HEK293 (cell line): ENCODE data around the gene CREBL2.
A peak's percentile ranks its signal among the peaks of the same experiment; 100 is the strongest.
"Not testable (repeated sequence)": the region's sequence is repeated elsewhere in the genome, so short reads cannot be mapped to it uniquely, and the experiment has no call there.

Source experiments
- CTCF ChIA-PET: fragments of 350-600 bp; formaldehyde crosslinking; extraction: SDS; loops from one replicate; lab custom pipeline; 2021; ENCODE audit warnings: antibody characterized with exemption; lab: Yijun Ruan, JAX
- POLR2A ChIA-PET: fragments of 300-600 bp; formaldehyde crosslinking; extraction: SDS; loops from one replicate; lab custom pipeline; 2020; ENCODE audit warnings: antibody characterized with exemption, inconsistent platforms; lab: Yijun Ruan, JAX
- H3K27ac ChIP-seq: fragments of 200-500 bp; sonication (Bioruptor generic); 2 replicates; pipeline ENCODE4 v1.5.1; 2014; ENCODE audit warnings: low read depth, low read length, control low read depth, inconsistent platforms; ENCODE audit errors: extremely low read depth
- H3K36me3 ChIP-seq, 2 experiments: fragments of 200-500 bp in 1 of 2; sonication (Bioruptor generic) in 1 of 2; 1 replicate in 1 of 2; 2 replicates in 1 of 2; pipeline ENCODE4 v1.5.1; 2014 to 2017; ENCODE audit warnings: inconsistent platforms in 2 of 2, low read length in 2 of 2; ENCODE audit not compliant: control insufficient read depth in 2 of 2, insufficient read depth in 1 of 2
- H3K4me1 ChIP-seq: fragments of 200-500 bp; sonication (Bioruptor generic); 2 replicates; pipeline ENCODE4 v1.5.1; 2014; ENCODE audit warnings: mild to moderate bottlenecking, low read length, inconsistent platforms; ENCODE audit not compliant: control insufficient read depth, insufficient read depth
- H3K4me3 ChIP-seq: 2 replicates; pipeline ENCODE4 v1.5.1; 2011; ENCODE audit warnings: low read depth, mild to moderate bottlenecking, control low read depth, low read length, moderate library complexity
- H3K9me3 ChIP-seq: fragments of 200-500 bp; sonication (Bioruptor generic); 2 replicates; pipeline ENCODE4 v1.5.1; 2014; ENCODE audit warnings: low read depth, low read length, inconsistent platforms; ENCODE audit not compliant: control insufficient read depth, insufficient read depth
- KLF7 ChIP-seq: fragments of 450-650 bp; formaldehyde crosslinking; IDR thresholded peaks from 2 replicates; pipeline ENCODE4 v1.5.1; 2016; ENCODE audit warnings: missing biosample characterization, missing genetic modification characterization, borderline replicate concordance
- PRDM1 ChIP-seq: fragments of 450-650 bp; formaldehyde crosslinking; IDR thresholded peaks from 2 replicates; pipeline ENCODE4; 2016; ENCODE audit warnings: missing biosample characterization, missing genetic modification characterization
- SCRT2 ChIP-seq: fragments of 450-650 bp; formaldehyde crosslinking; IDR thresholded peaks from 2 replicates; pipeline ENCODE4 v1.5.1; 2016; ENCODE audit warnings: missing biosample characterization, missing genetic modification characterization
- WT1 ChIP-seq: fragments of 450-650 bp; formaldehyde crosslinking; IDR thresholded peaks from 2 replicates; pipeline ENCODE4 v1.5.1; 2016; ENCODE audit warnings: missing biosample characterization, missing genetic modification characterization
- ZBTB17 ChIP-seq: fragments of 450-650 bp; formaldehyde crosslinking; IDR thresholded peaks from 2 replicates; pipeline ENCODE4 v1.5.1; 2016; ENCODE audit warnings: missing biosample characterization, missing genetic modification characterization
- ZBTB21 ChIP-seq: fragments of 450-650 bp; formaldehyde crosslinking; IDR thresholded peaks from 2 replicates; pipeline ENCODE4 v1.5.1; 2017; ENCODE audit warnings: missing biosample characterization, missing genetic modification characterization
- ZNF341 ChIP-seq: fragments of 450-650 bp; formaldehyde crosslinking; IDR thresholded peaks from 2 replicates; pipeline ENCODE4; 2016; ENCODE audit warnings: low read depth, missing biosample characterization, missing genetic modification characterization
- ZNF558 ChIP-seq: fragments of 450-650 bp; formaldehyde crosslinking; IDR thresholded peaks from 2 replicates; pipeline ENCODE4 v1.5.1; 2016; ENCODE audit warnings: missing biosample characterization, missing genetic modification characterization
- ZNF701 ChIP-seq: fragments of 450-650 bp; formaldehyde crosslinking; IDR thresholded peaks from 2 replicates; pipeline ENCODE4 v1.5.1; 2016; ENCODE audit warnings: missing biosample characterization, missing genetic modification characterization
- ZNF707 ChIP-seq: fragments of 450-650 bp; formaldehyde crosslinking; IDR thresholded peaks from 2 replicates; pipeline ENCODE4 v1.5.1; 2016; ENCODE audit warnings: missing biosample characterization, missing genetic modification characterization
- ZNF768 ChIP-seq: fragments of 450-650 bp; formaldehyde crosslinking; IDR thresholded peaks from 2 replicates; pipeline ENCODE4 v1.5.1; 2018; ENCODE audit warnings: missing biosample characterization, mild to moderate bottlenecking, missing genetic modification characterization
- TF ChIP-seq, protein P1 (sequence below): fragments of 450-650 bp; formaldehyde crosslinking; IDR thresholded peaks from 2 replicates; pipeline ENCODE4; 2016; ENCODE audit warnings: missing biosample characterization, missing genetic modification characterization
- TF ChIP-seq, protein P2 (sequence below): fragments of 450-650 bp; formaldehyde crosslinking; conservative IDR thresholded peaks from 2 replicates; pipeline ENCODE4 v1.5.1; 2016; ENCODE audit warnings: low read depth, missing biosample characterization, missing genetic modification characterization
- TF ChIP-seq, protein P3 (sequence below): fragments of 450-650 bp; formaldehyde crosslinking; IDR thresholded peaks from 2 replicates; pipeline ENCODE4 v1.5.1; 2016; ENCODE audit warnings: missing biosample characterization, missing genetic modification characterization
- TF ChIP-seq, protein P4 (sequence below): fragments of 450-650 bp; formaldehyde crosslinking; IDR thresholded peaks from 2 replicates; pipeline ENCODE4 v1.5.1; 2016; ENCODE audit warnings: missing biosample characterization, missing genetic modification characterization

The CREBL2 gene

DNA sequence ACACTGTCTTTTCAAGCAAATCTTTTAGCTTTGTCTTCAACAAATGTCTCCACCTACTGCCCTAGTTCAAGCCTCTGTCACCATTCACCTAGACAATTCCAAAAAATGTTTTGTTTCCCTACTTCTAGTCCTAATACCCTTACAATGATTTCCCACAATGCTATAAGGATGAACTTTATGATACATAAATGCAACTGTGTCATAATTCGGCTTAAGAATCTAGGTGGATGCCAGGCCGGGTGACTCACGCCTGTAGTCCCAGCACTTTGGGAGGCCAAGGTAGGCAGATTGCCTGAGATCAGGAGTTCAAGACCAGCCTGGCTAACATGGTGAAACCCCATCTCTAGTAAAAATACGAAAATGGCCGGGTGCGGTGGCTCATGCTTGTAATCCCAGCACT lies 20.7 kb upstream of the CREBL2 start:
- Histone ChIP-seq H3K4me3 (no peak overlapping the region), H3K27ac (no peak overlapping the region), H3K36me3 (no peaks in the 10 kb centered on the region), H3K4me1 (no peaks in the 10 kb centered on the region)
- POLR2A ChIA-PET, result no interaction called here
- TF ChIP-seq, protein P1, sequence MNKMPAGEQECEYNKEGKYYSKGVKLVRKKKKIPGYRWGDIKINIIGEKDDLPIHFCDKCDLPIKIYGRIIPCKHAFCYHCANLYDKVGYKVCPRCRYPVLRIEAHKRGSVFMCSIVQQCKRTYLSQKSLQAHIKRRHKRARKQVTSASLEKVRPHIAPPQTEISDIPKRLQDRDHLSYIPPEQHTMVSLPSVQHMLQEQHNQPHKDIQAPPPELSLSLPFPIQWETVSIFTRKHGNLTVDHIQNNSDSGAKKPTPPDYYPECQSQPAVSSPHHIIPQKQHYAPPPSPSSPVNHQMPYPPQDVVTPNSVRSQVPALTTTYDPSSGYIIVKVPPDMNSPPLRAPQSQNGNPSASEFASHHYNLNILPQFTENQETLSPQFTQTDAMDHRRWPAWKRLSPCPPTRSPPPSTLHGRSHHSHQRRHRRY (tag by site-specific recombination), result no peak
- TF ChIP-seq, protein P2, sequence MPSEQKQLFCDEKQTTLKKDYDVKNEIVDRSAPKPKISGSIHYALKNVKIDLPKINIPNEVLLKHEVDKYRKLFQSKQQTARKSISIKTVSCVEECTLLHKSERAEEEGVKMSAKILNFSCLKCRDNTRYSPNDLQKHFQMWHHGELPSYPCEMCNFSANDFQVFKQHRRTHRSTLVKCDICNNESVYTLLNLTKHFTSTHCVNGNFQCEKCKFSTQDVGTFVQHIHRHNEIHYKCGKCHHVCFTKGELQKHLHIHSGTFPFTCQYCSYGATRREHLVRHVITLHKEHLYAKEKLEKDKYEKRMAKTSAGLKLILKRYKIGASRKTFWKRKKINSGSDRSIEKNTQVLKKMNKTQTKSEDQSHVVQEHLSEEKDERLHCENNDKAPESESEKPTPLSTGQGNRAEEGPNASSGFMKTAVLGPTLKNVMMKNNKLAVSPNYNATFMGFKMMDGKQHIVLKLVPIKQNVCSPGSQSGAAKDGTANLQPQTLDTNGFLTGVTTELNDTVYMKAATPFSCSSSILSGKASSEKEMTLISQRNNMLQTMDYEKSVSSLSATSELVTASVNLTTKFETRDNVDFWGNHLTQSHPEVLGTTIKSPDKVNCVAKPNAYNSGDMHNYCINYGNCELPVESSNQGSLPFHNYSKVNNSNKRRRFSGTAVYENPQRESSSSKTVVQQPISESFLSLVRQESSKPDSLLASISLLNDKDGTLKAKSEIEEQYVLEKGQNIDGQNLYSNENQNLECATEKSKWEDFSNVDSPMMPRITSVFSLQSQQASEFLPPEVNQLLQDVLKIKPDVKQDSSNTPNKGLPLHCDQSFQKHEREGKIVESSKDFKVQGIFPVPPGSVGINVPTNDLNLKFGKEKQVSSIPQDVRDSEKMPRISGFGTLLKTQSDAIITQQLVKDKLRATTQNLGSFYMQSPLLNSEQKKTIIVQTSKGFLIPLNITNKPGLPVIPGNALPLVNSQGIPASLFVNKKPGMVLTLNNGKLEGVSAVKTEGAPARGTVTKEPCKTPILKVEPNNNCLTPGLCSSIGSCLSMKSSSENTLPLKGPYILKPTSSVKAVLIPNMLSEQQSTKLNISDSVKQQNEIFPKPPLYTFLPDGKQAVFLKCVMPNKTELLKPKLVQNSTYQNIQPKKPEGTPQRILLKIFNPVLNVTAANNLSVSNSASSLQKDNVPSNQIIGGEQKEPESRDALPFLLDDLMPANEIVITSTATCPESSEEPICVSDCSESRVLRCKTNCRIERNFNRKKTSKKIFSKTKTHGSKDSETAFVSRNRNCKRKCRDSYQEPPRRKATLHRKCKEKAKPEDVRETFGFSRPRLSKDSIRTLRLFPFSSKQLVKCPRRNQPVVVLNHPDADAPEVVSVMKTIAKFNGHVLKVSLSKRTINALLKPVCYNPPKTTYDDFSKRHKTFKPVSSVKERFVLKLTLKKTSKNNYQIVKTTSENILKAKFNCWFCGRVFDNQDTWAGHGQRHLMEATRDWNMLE (tag by site-specific recombination), result no peak
- TF ChIP-seq WT1 (tag by site-specific recombination), result no peak
- TF ChIP-seq, all 188 proteins: peak for 0
- CTCF ChIA-PET, result interaction anchor here (0.8 to 1.5 kb wide), 2 partner anchors 17 to 92 kb away, joined by 3 read pairs; no protein-coding TSS in a partner anchor
- no peaks in the 10 kb centered on the region for H3K9me3 ChIP-seq

DNA sequence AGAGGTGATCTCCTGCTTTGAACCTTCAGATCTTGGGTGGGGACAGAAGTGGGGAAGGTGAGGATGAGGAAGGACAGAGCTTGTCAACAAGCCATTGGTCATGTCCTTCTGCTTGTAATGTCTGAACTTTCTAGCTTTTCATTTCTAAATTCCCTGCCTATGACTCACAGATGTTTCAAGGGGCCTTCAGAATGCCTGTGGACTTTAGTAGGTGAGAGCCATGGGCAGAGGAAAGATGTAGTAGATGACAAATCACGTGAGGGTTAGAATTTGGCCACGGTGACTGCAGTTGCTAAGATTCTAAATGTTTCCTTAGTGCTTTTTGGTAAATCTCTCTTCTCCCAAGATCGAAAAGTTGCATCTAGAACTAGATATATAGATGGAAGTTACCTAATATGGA lies 18.7 kb upstream of the CREBL2 start:
- POLR2A ChIA-PET, result no interaction called here
- no peak overlapping the region for H3K27ac ChIP-seq
- CTCF ChIA-PET, result interaction anchor here (1.1 kb wide), 1 partner anchor 30 kb away, joined by 5 read pairs; no protein-coding TSS in a partner anchor

DNA sequence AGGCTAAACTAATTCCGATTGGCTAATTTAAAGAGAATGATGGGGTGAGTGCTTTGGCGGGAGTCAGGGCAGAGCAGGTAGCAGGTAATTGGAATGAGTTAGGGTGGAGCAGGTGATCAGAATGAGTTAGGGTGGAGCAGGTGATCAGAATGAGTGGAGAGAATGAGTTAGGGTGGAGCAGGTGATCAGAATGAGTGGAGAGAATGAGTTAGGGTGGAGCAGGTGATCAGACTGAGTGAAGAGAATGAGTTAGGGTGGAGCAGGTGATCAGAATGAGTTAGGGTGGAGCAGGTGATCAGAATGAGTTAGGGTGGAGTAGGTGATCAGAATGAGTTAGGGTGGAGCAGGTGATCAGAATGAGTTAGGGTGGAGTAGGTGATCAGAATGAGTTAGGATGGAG lies 15.7 kb upstream of the CREBL2 start:
- H3K9me3 ChIP-seq, H3K4me3 ChIP-seq, H3K36me3 ChIP-seq, H3K4me1 ChIP-seq, POLR2A ChIA-PET, H3K27ac ChIP-seq: not testable (repeated sequence)
- CTCF ChIA-PET, result interaction anchor here (0.6 to 1.1 kb wide), 3 partner anchors 33 to 302 kb away, joined by 3 to 4 read pairs (median 3); no protein-coding TSS in a partner anchor

More for the DNA sequence above, 18.7 kb upstream of the CREBL2 start:
- H3K36me3 ChIP-seq, result no peaks in the 10 kb centered on the region
- TF ChIP-seq, protein P3, sequence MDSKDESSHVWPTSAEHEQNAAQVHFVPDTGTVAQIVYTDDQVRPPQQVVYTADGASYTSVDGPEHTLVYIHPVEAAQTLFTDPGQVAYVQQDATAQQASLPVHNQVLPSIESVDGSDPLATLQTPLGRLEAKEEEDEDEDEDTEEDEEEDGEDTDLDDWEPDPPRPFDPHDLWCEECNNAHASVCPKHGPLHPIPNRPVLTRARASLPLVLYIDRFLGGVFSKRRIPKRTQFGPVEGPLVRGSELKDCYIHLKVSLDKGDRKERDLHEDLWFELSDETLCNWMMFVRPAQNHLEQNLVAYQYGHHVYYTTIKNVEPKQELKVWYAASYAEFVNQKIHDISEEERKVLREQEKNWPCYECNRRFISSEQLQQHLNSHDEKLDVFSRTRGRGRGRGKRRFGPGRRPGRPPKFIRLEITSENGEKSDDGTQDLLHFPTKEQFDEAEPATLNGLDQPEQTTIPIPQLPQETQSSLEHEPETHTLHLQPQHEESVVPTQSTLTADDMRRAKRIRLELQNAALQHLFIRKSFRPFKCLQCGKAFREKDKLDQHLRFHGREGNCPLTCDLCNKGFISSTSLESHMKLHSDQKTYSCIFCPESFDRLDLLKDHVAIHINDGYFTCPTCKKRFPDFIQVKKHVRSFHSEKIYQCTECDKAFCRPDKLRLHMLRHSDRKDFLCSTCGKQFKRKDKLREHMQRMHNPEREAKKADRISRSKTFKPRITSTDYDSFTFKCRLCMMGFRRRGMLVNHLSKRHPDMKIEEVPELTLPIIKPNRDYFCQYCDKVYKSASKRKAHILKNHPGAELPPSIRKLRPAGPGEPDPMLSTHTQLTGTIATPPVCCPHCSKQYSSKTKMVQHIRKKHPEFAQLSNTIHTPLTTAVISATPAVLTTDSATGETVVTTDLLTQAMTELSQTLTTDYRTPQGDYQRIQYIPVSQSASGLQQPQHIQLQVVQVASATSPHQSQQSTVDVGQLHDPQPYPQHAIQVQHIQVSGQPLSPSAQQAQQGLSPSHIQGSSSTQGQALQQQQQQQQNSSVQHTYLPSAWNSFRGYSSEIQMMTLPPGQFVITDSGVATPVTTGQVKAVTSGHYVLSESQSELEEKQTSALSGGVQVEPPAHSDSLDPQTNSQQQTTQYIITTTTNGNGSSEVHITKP, result 0 out of 2 replicates have a peak, but pooled peaks have one; percentile 25
- TF ChIP-seq ZNF701, result no peak
- TF ChIP-seq KLF7, result no peak
- TF ChIP-seq ZBTB21 (tag by site-specific recombination), result no peak
- no peak for TF ChIP-seq SCRT2 (tag by site-specific recombination)
- no peak for TF ChIP-seq ZNF558 (tag by site-specific recombination)
- TF ChIP-seq, protein P4, sequence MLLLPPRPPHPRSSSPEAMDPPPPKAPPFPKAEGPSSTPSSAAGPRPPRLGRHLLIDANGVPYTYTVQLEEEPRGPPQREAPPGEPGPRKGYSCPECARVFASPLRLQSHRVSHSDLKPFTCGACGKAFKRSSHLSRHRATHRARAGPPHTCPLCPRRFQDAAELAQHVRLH (tag by site-specific recombination), result no peak
- TF ChIP-seq ZBTB17, result peak; percentile 46; the same call in 1 of the 2 replicates
- TF ChIP-seq PRDM1 (tag by site-specific recombination), result 0 out of 2 replicates have a peak, but pooled peaks have one; percentile 30
- TF ChIP-seq ZNF707, result no peak
- TF ChIP-seq ZNF768, result no peak
- no peak for TF ChIP-seq ZNF341 (tag by site-specific recombination)
- TF ChIP-seq, all 188 proteins: peak for 3
- Histone ChIP-seq H3K4me1 (no peaks in the 10 kb centered on the region), H3K4me3 (no peak overlapping the region), H3K9me3 (no peaks in the 10 kb centered on the region)
